HepG2 (cell line): ENCODE results near the gene F12. TPM values are rescaled to one million over a fixed set of nuclear protein-coding genes. Genes with fewer than 3 reads are reported as not detected.
A peak's percentile ranks its signal among the peaks of the same experiment; 100 is the strongest.

Experiments used
- KDM2A ChIP-seq: sonication (generic); formaldehyde crosslinking; IDR thresholded peaks from 2 replicates; pipeline ENCODE4 v1.4.0; 2020; ENCODE audit warnings: low read depth, missing genetic modification reagents, borderline replicate concordance
- NFE2L2 ChIP-seq: fragments of 150-350 bp; IDR thresholded peaks from 2 replicates; pipeline ENCODE4 v1.6.1; 2014; ENCODE audit warnings: low read length
- RXRA ChIP-seq: sonication (generic); formaldehyde crosslinking; IDR thresholded peaks from 2 replicates; pipeline ENCODE4 v1.5.1; 2020; ENCODE audit warnings: missing genetic modification reagents
- SALL2 ChIP-seq: sonication (generic); formaldehyde crosslinking; IDR thresholded peaks from 2 replicates; pipeline ENCODE4 v1.8.1; 2023; ENCODE audit warnings: mild to moderate bottlenecking, missing genetic modification reagents, inconsistent platforms
- SNRNP70 ChIP-seq: fragments of 200-400 bp; formaldehyde crosslinking; IDR thresholded peaks from 2 replicates; pipeline ENCODE4 v1.6.1; 2017; ENCODE audit warnings: mild to moderate bottlenecking, low read depth, low read length, moderate library complexity
- TCF7 ChIP-seq: sonication (generic); IDR thresholded peaks from 2 replicates; pipeline ENCODE4 v1.6.1; 2016; ENCODE audit warnings: antibody characterized with exemption, low read depth
- ZEB1 ChIP-seq: IDR thresholded peaks from 2 replicates; pipeline ENCODE4 v1.6.1; 2012; ENCODE audit warnings: mild to moderate bottlenecking, low read depth, inconsistent platforms; ENCODE audit not compliant: insufficient replicate concordance
- ZFP36L2 ChIP-seq: sonication (generic); formaldehyde crosslinking; IDR thresholded peaks from 2 replicates; pipeline ENCODE4 v1.4.0; 2020; ENCODE audit warnings: missing genetic modification reagents
- polyA plus RNA-seq, 8 experiments: library from polyadenylated mRNA; depleted of rRNA in 3 of 8; stranded (reverse) in 7 of 8; unstranded in 1 of 8; fragments of >200 nt; fragmentation: Illumina TruSeq in 4 of 8; extraction: Trizol in 4 of 8; gene quantifications; 2 replicates each; pipeline versions ENCODE4 v1.2.1 to v1.2.3, GENCODE V29; 2011 to 2016; ENCODE audit warnings: low read depth in 4 of 8, missing spikeins in 1 of 8, mixed read lengths in 1 of 8; ENCODE audit not compliant: insufficient read depth in 1 of 8
- total RNA-seq, 5 experiments: library from RNA; depleted of rRNA; stranded (reverse); fragments of >200 nt; fragmentation: Illumina TruSeq; extraction: Trizol; gene quantifications; 2 replicates each; pipeline ENCODE4 v1.2.3, GENCODE V29; 2016; ENCODE audit warnings: low read depth in 1 of 5
- TF ChIP-seq, protein P1 (sequence below): sonication (generic); formaldehyde crosslinking; IDR thresholded peaks from 2 replicates; pipeline ENCODE4 v1.5.0; 2020; ENCODE audit warnings: mild to moderate bottlenecking, missing genetic modification reagents, borderline replicate concordance
- TF ChIP-seq, protein P2 (sequence below): sonication (generic); formaldehyde crosslinking; IDR thresholded peaks from 2 replicates; pipeline ENCODE4 v1.9.0; 2021; ENCODE audit warnings: mild to moderate bottlenecking, missing genetic modification reagents
- TF ChIP-seq, protein P3 (sequence below): IDR thresholded peaks from 2 replicates; pipeline ENCODE4 v1.6.1; 2016; ENCODE audit warnings: low read depth, control low read depth
- TF ChIP-seq, protein P4 (sequence below): IDR thresholded peaks from 2 replicates; pipeline ENCODE4 v1.6.1; 2012; ENCODE audit warnings: low read length, improper control_type of control experiment

Gene F12
- total and polyA plus RNA-seq, 2 of the 13 experiments (the other 11 are each of a cell fraction or from before 2014, with no cell fraction given): 2.5 to 3.0 TPM

GRCh38 chr5:177455661-177456590 lies 46.6 kb upstream of the F12 start (continued):
- TF ChIP-seq, protein P1, sequence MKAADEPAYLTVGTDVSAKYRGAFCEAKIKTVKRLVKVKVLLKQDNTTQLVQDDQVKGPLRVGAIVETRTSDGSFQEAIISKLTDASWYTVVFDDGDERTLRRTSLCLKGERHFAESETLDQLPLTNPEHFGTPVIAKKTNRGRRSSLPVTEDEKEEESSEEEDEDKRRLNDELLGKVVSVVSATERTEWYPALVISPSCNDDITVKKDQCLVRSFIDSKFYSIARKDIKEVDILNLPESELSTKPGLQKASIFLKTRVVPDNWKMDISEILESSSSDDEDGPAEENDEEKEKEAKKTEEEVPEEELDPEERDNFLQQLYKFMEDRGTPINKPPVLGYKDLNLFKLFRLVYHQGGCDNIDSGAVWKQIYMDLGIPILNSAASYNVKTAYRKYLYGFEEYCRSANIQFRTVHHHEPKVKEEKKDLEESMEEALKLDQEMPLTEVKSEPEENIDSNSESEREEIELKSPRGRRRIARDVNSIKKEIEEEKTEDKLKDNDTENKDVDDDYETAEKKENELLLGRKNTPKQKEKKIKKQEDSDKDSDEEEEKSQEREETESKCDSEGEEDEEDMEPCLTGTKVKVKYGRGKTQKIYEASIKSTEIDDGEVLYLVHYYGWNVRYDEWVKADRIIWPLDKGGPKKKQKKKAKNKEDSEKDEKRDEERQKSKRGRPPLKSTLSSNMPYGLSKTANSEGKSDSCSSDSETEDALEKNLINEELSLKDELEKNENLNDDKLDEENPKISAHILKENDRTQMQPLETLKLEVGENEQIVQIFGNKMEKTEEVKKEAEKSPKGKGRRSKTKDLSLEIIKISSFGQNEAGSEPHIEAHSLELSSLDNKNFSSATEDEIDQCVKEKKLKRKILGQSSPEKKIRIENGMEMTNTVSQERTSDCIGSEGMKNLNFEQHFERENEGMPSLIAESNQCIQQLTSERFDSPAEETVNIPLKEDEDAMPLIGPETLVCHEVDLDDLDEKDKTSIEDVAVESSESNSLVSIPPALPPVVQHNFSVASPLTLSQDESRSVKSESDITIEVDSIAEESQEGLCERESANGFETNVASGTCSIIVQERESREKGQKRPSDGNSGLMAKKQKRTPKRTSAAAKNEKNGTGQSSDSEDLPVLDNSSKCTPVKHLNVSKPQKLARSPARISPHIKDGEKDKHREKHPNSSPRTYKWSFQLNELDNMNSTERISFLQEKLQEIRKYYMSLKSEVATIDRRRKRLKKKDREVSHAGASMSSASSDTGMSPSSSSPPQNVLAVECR (CRISPR knock-in tag): peak; percentile 43; the same call in 1 of the 2 replicates
- TF ChIP-seq TCF7: no peak
- no peak for TF ChIP-seq SALL2 (CRISPR knock-in tag)
- TF ChIP-seq, protein P2, sequence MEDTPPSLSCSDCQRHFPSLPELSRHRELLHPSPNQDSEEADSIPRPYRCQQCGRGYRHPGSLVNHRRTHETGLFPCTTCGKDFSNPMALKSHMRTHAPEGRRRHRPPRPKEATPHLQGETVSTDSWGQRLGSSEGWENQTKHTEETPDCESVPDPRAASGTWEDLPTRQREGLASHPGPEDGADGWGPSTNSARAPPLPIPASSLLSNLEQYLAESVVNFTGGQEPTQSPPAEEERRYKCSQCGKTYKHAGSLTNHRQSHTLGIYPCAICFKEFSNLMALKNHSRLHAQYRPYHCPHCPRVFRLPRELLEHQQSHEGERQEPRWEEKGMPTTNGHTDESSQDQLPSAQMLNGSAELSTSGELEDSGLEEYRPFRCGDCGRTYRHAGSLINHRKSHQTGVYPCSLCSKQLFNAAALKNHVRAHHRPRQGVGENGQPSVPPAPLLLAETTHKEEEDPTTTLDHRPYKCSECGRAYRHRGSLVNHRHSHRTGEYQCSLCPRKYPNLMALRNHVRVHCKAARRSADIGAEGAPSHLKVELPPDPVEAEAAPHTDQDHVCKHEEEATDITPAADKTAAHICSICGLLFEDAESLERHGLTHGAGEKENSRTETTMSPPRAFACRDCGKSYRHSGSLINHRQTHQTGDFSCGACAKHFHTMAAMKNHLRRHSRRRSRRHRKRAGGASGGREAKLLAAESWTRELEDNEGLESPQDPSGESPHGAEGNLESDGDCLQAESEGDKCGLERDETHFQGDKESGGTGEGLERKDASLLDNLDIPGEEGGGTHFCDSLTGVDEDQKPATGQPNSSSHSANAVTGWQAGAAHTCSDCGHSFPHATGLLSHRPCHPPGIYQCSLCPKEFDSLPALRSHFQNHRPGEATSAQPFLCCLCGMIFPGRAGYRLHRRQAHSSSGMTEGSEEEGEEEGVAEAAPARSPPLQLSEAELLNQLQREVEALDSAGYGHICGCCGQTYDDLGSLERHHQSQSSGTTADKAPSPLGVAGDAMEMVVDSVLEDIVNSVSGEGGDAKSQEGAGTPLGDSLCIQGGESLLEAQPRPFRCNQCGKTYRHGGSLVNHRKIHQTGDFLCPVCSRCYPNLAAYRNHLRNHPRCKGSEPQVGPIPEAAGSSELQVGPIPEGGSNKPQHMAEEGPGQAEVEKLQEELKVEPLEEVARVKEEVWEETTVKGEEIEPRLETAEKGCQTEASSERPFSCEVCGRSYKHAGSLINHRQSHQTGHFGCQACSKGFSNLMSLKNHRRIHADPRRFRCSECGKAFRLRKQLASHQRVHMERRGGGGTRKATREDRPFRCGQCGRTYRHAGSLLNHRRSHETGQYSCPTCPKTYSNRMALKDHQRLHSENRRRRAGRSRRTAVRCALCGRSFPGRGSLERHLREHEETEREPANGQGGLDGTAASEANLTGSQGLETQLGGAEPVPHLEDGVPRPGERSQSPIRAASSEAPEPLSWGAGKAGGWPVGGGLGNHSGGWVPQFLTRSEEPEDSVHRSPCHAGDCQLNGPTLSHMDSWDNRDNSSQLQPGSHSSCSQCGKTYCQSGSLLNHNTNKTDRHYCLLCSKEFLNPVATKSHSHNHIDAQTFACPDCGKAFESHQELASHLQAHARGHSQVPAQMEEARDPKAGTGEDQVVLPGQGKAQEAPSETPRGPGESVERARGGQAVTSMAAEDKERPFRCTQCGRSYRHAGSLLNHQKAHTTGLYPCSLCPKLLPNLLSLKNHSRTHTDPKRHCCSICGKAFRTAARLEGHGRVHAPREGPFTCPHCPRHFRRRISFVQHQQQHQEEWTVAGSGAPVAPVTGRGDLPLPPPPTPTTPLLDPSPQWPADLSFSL (CRISPR knock-in tag): 0 out of 2 replicates have a peak, but pooled peaks have one; percentile 47
- TF ChIP-seq ZFP36L2 (CRISPR knock-in tag): no peak
- TF ChIP-seq, protein P3, sequence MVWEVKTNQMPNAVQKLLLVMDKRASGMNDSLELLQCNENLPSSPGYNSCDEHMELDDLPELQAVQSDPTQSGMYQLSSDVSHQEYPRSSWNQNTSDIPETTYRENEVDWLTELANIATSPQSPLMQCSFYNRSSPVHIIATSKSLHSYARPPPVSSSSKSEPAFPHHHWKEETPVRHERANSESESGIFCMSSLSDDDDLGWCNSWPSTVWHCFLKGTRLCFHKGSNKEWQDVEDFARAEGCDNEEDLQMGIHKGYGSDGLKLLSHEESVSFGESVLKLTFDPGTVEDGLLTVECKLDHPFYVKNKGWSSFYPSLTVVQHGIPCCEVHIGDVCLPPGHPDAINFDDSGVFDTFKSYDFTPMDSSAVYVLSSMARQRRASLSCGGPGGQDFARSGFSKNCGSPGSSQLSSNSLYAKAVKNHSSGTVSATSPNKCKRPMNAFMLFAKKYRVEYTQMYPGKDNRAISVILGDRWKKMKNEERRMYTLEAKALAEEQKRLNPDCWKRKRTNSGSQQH (CRISPR knock-in tag): no peak
- TF ChIP-seq ZEB1: no peak
- no peak for TF ChIP-seq SNRNP70
- TF ChIP-seq KDM2A (CRISPR knock-in tag): peak; percentile 93
- no peak for TF ChIP-seq NFE2L2
- TF ChIP-seq RXRA (CRISPR knock-in tag): no peak
- TF ChIP-seq, protein P4, sequence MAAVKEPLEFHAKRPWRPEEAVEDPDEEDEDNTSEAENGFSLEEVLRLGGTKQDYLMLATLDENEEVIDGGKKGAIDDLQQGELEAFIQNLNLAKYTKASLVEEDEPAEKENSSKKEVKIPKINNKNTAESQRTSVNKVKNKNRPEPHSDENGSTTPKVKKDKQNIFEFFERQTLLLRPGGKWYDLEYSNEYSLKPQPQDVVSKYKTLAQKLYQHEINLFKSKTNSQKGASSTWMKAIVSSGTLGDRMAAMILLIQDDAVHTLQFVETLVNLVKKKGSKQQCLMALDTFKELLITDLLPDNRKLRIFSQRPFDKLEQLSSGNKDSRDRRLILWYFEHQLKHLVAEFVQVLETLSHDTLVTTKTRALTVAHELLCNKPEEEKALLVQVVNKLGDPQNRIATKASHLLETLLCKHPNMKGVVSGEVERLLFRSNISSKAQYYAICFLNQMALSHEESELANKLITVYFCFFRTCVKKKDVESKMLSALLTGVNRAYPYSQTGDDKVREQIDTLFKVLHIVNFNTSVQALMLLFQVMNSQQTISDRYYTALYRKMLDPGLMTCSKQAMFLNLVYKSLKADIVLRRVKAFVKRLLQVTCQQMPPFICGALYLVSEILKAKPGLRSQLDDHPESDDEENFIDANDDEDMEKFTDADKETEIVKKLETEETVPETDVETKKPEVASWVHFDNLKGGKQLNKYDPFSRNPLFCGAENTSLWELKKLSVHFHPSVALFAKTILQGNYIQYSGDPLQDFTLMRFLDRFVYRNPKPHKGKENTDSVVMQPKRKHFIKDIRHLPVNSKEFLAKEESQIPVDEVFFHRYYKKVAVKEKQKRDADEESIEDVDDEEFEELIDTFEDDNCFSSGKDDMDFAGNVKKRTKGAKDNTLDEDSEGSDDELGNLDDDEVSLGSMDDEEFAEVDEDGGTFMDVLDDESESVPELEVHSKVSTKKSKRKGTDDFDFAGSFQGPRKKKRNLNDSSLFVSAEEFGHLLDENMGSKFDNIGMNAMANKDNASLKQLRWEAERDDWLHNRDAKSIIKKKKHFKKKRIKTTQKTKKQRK: no peak
